ENCODE data around the gene LCN9. TPM values are rescaled to one million over a fixed set of nuclear protein-coding genes. Genes with fewer than 3 reads are reported as not detected.

LCN9 gene
- total and polyA plus RNA-seq, 2 experiments from 2014 or later: not detected

DNA sequence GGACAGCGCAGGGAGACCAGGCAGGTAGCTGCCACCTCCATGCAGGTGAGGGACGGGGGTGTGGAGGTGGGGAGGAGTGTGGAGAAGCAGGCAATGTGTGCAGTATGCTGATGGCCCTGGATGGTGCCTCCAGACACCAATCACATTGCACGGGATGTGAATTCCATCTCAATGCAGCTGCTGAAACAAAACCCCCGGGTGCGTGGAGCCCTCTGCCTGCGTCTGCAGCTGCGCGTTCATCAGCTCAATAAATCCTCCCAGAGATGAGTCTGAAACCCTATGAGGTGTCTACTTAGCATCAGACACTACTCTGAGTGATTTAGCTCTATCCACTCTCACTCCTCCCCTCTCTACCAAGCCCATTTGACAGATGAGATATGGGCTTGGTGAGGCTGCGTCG, 25.9 kb downstream of the LCN9 start:
- TF ChIP-seq EZH2 (IDR thresholded peaks at IDR 0.05; ENCODE audit: low read depth, unreplicated experiment): no peak
- no peak for TF ChIP-seq ZNF114 (CRISPR knock-in tag; IDR thresholded peaks at IDR 0.05)
- TF ChIP-seq JUNB (IDR thresholded peaks at IDR 0.05; ENCODE audit: unreplicated experiment): no peak
- no peak for TF ChIP-seq POLR2AphosphoS5 (IDR thresholded peaks at IDR 0.05; ENCODE audit: low read depth)
- no peak for TF ChIP-seq STAT1 (IDR thresholded peaks at IDR 0.05; ENCODE audit: unreplicated experiment)
- no peak for TF ChIP-seq CREB1 (CRISPR knock-in tag; IDR thresholded peaks at IDR 0.05; ENCODE audit: low read depth)
- no peak for TF ChIP-seq CTCF (conservative IDR thresholded peaks at IDR 0.05; ENCODE audit: low read depth in 2 of 2)
- TF ChIP-seq NANOG (IDR thresholded peaks at IDR 0.05; ENCODE audit: borderline replicate concordance): no peak
- no peak for TF ChIP-seq ZNF462 (CRISPR knock-in tag; IDR thresholded peaks at IDR 0.05)
- no peak for TF ChIP-seq EZH2phosphoT487 (IDR thresholded peaks at IDR 0.05; ENCODE audit: unreplicated experiment)
- no peak for TF ChIP-seq ZNF331 (CRISPR knock-in tag; IDR thresholded peaks at IDR 0.05; ENCODE audit: low read depth)
- TF ChIP-seq ETS1 (IDR thresholded peaks at IDR 0.05): no peak
- TF ChIP-seq, protein P1, sequence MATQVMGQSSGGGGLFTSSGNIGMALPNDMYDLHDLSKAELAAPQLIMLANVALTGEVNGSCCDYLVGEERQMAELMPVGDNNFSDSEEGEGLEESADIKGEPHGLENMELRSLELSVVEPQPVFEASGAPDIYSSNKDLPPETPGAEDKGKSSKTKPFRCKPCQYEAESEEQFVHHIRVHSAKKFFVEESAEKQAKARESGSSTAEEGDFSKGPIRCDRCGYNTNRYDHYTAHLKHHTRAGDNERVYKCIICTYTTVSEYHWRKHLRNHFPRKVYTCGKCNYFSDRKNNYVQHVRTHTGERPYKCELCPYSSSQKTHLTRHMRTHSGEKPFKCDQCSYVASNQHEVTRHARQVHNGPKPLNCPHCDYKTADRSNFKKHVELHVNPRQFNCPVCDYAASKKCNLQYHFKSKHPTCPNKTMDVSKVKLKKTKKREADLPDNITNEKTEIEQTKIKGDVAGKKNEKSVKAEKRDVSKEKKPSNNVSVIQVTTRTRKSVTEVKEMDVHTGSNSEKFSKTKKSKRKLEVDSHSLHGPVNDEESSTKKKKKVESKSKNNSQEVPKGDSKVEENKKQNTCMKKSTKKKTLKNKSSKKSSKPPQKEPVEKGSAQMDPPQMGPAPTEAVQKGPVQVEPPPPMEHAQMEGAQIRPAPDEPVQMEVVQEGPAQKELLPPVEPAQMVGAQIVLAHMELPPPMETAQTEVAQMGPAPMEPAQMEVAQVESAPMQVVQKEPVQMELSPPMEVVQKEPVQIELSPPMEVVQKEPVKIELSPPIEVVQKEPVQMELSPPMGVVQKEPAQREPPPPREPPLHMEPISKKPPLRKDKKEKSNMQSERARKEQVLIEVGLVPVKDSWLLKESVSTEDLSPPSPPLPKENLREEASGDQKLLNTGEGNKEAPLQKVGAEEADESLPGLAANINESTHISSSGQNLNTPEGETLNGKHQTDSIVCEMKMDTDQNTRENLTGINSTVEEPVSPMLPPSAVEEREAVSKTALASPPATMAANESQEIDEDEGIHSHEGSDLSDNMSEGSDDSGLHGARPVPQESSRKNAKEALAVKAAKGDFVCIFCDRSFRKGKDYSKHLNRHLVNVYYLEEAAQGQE (IDR thresholded peaks at IDR 0.05; ENCODE audit: unreplicated experiment): no peak
- H3K4me3 Mint-ChIP-seq: no peak overlapping the region
- Histone ChIP-seq H3F3A (replicated peaks; ENCODE audit: low read depth) (no peaks in the 10 kb centered on the region), H3K27ac (ENCODE audit: low read depth) (no peak overlapping the region), H3K4me2 (no peak overlapping the region), H3K4me3 (no peak overlapping the region), H3K79me2 (replicated peaks; ENCODE audit: insufficient read depth) (no peaks in the 10 kb centered on the region), H2AFZ (no peak overlapping the region), H4K20me1 (replicated peaks; ENCODE audit: insufficient read depth) (no peaks in the 10 kb centered on the region), H3K36me3 (ENCODE audit: insufficient read depth) (no peaks in the 10 kb centered on the region), H3K9me2 (ENCODE audit: insufficient read depth) (no peaks in the 10 kb centered on the region), H3K4me1 (ENCODE audit: insufficient read depth) (no peaks in the 10 kb centered on the region), H3K27me3 (ENCODE audit: insufficient read depth) (no peaks in the 10 kb centered on the region)
- peaks cover 4% of the 10 kb centered on the region for H3K27me3 Mint-ChIP-seq (ENCODE audit: insufficient read depth, low read depth, poor library complexity)
- no peaks in the 10 kb centered on the region for H3K4me1 Mint-ChIP-seq
- ATAC-seq: no peak
- H3K36me3 Mint-ChIP-seq (ENCODE audit: low read depth): no peaks in the 10 kb centered on the region
- no peaks in the 10 kb centered on the region for H3K9me3 Mint-ChIP-seq
- no peak overlapping the region for H3K27ac Mint-ChIP-seq
- DNase-seq (ENCODE audit: low spot score): no peak
